GM19467 (cell line): ENCODE results near the gene POLR3K.

ENCODE experiments used
- ATAC-seq: cut with Tn5 transposase; IDR thresholded peaks from one replicate; pipeline ENCODE4 v1.9.1; 2021; ENCODE audit warnings: mild to moderate bottlenecking, moderate library complexity; ENCODE audit not compliant: unreplicated experiment

Gene POLR3K

GRCh38 chr16:79151-80054, 26.0 kb upstream of the POLR3K start:
- ATAC-seq = no peak

DNA sequence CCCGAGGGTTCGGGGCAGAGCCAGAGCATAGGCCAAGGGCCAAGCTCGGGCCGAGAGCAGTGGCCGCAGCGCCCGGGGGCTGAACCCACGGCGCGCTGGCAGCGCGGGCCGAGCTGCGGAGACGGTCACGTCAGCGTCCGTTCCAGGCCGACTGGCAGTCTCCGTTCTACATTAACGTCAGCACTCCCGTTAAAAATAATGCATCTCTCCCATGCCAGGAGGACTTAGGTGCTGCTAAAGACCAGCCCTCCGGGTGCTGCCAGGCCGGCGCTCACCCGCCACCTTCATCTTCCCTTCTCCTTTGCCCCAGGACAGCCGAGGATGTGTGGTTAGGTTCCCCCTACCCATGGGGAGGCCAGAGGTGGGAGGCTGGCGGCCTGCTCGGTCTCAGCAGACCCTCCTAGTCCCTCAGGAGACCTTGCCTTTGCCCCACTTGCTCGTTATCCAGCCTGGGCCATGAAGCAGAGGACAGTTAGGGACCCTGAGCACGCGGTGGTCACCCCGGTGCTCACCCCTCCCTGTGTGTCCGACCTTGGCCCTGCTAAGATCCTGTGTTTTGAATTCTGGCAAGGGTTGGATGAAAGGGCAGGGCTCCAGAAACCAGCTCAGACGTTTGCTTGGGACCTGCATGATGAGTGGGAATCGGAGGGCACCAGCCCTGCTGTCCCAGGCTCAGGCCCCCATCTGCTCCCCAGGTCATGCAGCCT, 25.2 kb upstream of the POLR3K start:
- no peak for ATAC-seq

GRCh38 chr16:77807-78443, 24.5 kb upstream of the POLR3K start, which contains the start of gene MPG:
Gene MPG, plus strand, starts transcription at chr16:78225. Its CDS starts 85 bp downstream, at chr16:78310.
- ATAC-seq = peak; percentile 46

DNA sequence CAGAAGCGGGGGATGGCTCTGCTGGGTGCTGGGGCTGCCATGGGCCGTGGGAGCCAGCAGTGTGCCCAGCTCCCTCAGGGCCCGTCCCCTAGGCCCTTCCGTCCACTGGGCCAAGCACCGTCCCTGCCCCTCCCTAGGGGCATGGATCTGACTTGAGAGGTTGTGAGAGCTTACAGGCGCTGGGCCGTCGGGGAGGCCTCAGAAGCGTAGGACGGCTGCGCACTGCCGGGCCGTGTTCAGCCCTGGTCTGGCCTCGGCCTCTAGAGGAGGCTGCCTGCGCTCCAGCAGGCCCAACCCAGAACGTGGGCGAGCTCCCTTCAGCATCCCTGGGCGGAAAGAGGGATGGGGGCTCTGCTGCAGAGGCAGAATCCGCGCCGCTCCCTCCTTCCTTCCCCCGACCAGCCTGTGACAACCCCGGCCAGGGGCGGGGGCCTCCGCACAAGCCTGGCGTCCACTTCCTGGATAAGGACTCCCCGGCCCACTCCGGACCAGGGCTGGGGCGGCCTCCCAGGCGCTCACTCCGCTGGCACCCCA, 23.9 kb upstream of the POLR3K start:
- ATAC-seq = peak; percentile 23

GRCh38 chr16:76535-77272, 23.3 kb upstream of the POLR3K start:
- ATAC-seq = no peak

DNA sequence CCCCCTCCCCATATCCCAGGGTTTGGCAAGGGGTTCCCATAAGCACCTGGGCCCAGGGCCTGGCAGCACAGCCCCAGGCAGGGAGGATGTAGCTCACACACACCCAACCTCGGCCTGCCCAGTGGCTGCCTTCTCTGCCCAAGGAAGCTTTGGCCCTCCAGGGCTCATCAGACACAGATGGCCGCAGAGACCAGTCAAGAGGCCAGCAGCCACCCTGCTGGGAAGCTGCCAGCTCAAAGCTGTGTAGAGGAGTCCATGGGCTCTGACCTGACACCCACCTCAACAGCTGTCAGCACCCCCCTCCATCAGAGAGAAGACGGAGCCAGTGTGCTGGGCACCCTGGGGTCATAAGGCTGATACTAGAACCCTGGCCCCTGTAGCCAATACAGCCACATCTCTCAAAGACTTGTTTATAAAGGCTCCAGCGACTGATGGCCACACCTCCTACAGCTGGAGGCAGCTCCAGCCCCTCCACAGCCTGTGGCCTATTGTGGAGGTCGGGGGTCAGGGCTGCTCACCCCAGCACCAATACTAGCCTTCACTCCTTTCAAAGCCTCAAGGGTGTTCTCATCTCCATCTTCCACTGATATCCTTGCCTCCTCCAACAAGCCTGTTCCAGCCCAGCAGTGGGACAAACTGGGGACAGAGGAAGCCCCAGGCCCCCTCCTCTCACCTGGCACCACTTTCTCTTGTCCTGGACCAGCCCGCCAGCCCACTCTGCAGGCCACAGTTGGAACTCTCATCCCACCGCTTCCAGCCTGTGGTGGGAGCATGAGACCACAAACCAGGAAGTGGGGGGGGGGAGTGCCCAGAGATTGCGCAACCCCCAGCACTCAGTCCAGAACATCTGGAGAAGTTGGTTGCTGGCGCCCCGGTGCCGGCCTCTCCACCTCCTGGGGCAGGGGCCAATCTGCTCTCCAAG, 22.4 kb upstream of the POLR3K start:
- no peak for ATAC-seq

GRCh38 chr16:74747-75334, 21.4 kb upstream of the POLR3K start:
- no peak for ATAC-seq

DNA sequence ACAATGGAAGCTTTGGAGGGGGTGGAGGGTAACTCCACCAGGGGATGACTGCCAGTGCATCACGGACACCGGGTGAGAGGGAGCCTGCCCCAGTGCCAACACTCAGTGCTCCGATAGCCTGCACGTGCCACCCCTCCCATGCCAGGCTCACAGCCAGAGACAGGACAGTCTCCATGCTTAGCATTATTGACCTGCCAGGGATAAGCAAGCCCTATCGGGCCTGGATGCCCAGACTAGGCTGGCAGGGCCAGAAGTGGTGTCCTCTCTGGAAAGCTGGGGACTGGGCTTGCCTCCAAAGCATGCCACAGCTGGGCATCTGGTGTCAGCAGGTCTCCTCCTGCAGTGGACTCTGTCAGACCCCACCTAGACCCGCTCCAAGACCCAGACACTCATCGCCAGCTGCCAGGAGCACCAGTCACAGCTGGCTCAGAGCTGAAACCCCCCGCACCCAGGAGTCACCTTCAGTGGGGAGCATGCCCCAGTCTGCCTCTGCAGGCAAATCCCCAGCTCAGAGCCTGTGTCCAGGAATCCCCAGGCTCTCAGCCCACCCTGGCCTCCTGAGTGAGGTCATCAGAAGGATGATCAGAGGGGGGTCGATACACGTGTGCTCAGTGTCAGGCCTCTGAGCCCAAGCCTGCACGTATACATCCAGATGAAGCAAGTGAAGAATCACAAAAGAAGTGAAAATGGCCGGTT, 20.8 kb upstream of the POLR3K start:
- no peak for ATAC-seq

DNA sequence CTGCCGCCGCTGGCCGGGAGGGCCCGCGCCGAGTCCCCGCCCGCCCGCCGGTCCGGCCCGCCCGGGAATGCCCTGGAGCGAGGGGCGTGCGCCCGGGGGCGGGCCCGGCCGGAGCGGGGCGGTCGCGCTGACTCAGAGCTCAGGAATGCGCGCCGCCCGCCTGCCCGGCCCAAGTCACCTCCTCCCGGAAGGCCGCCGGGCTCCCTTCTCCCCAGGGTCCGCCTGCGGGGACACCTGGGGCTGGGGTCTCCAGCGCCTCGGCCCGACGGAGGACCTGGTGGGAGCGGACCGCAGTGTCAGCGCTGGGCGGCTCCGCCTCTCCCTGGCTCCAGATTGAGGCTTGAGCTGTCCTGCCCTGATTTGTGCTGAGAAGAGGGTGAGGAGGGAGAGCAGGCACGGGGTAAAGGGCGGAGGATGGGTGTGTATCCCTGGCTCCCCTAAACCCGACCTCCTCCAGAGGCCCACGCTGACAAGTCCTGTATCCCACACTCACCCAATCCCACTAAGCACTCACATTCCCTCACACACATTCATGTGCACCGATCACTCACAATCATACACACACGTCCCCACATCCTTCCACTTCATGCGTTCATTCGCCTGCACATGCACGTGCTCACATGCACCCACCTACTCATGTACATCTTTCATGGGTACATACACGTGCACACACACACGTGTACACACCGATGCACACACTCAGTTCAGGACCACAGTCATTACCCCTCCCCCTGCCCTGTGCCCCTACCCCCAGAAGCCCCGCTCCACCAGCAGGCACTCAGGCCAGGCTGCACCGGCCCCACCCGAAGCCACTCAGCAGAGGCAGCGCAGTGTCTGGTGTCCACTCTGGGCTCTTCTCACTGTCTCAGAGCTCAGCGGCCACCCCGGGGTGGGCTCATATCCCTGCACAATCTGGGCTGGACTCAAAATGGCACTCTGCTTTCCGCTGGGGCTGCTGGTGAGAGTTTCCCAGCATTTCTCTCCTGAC, 19.4 kb upstream of the POLR3K start, which contains the start of gene RHBDF1:
Gene RHBDF1 (minus strand): TSS at position 71 of the 988 bp plus-strand sequence. CDS start 7,616 bp downstream, outside the sequence.
- no peak for ATAC-seq

- no peak for ATAC-seq
Observed at GRCh38 chr16:71540-72401, 18.4 kb upstream of the POLR3K start.

GRCh38 chr16:71210-71539, 17.8 kb upstream of the POLR3K start:
- ATAC-seq = no peak

GRCh38 chr16:69181-69580, 15.8 kb upstream of the POLR3K start:
- no peak for ATAC-seq

- ATAC-seq = no peak
Observed at GRCh38 chr16:67884-68789, 14.7 kb upstream of the POLR3K start.

DNA sequence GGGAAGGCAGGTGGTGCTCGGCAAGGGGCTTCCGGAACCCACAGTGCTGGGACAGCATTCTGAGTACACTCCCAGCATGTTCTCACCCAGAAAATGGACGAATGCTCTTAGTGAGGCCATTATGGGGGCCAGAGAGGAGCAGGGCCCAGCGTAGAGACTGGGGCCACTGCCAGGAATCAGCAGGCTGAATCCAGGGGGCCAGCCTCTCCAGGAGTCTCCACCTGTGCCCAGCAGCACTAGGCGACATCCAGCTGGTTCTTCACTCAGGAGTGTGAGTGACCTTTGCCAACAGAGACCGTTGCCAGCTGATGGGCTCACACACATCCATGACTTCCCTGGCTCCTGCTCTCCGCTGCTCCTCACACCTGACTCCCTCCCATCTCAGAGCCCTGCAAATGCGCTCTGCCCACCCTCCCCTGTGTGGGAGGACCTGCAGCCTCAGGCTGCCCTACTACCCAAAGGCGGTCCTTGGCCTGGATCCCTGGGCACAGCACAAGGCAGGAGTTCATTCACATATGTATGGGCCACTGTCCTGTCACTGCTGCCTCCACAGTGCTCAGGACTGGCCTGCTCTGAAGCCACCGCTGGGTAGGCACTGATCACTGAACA, 13.9 kb upstream of the POLR3K start:
- no peak for ATAC-seq
